HCT116 (cell line): Measurements from ENCODE around the gene CXCL9. TPM values are rescaled to one million over a fixed set of nuclear protein-coding genes. Genes with fewer than 3 reads are reported as not detected.

ENCODE experiments used
- ATAC-seq: fragments of 200-7000 bp; cut with Tn5 transposase; 2 replicates; pipeline ENCODE4 v1.9.1; 2020; ENCODE audit warnings: mild to moderate bottlenecking, moderate library complexity
- BruUV-seq: library from RNA; stranded (reverse); fragments of 400-500 nt; replicated peaks from 2 replicates; lab custom pipeline; 2021; lab: Mats Ljungman, UMichigan
- CTCF ChIA-PET: fragments of 300-600 bp; sonication (Branson Sonifier 250); formaldehyde crosslinking; loops from one replicate; lab custom pipeline; 2021; ENCODE audit warnings: antibody characterized with exemption; lab: Charles Lee
- POLR2A ChIA-PET: fragments of 300-600, 350-600 bp; sonication (Branson Sonifier 250); formaldehyde crosslinking; loops from one replicate; lab custom pipeline; 2021; ENCODE audit warnings: antibody characterized with exemption; lab: Charles Lee
- RAD21 ChIA-PET, 2 experiments: fragments of 300-600 bp; sonication (Branson Sonifier 250); formaldehyde crosslinking; loops; one replicate each; lab custom pipeline; 2023; ENCODE audit warnings: low total read pairs in 2 of 2; ENCODE audit not compliant: uncharacterized antibody in 2 of 2, unreplicated experiment in 2 of 2, low non-redundant PET in 1 of 2; lab: Charles Lee
- DNase-seq: peaks from one replicate; pipeline ENCODE4 v3.0.0-alpha.2; 2010; ENCODE audit warnings: low read depth, low spot score
- H2AFZ ChIP-seq: fragments of 200-600 bp; shearing (Covaris generic), sonication (generic); 2 replicates; pipeline ENCODE4 v1.6.1; 2017; ENCODE audit warnings: low read depth, mixed run types, mixed read lengths, antibody characterized with exemption, low read length; ENCODE audit not compliant: poor library complexity, severe bottlenecking
- H3K27ac ChIP-seq: 2 replicates; pipeline ENCODE4 v1.5.1; 2012; ENCODE audit warnings: low read depth, low read length
- H3K27me3 ChIP-seq: fragments of 200-600 bp; sonication (generic); 2 replicates; pipeline ENCODE4 v1.6.1; 2016; ENCODE audit warnings: mixed run types, low read length, mixed read lengths; ENCODE audit not compliant: insufficient read depth
- H3K36me3 ChIP-seq, 2 experiments: fragments of 200-500 bp in 1 of 2; fragments of 200-600 bp in 1 of 2; sonication (Bioruptor generic) in 1 of 2; sonication (generic) in 1 of 2; 2 replicates each; pipeline versions ENCODE4 v1.5.1 to v1.6.1; 2014 to 2016; ENCODE audit warnings: low read length in 2 of 2, inconsistent platforms in 1 of 2, mixed read lengths in 1 of 2, mixed run types in 1 of 2; ENCODE audit not compliant: insufficient read depth in 2 of 2, control insufficient read depth in 1 of 2
- H3K4me1 ChIP-seq, 2 experiments: fragments of 200-600 bp in 1 of 2; sonication (generic) in 1 of 2; 2 replicates each; pipeline versions ENCODE4 v1.5.1 to v1.6.1; 2012 to 2017; ENCODE audit warnings: low read length in 2 of 2, inconsistent platforms in 1 of 2, mild to moderate bottlenecking in 1 of 2, mixed read lengths in 1 of 2, mixed run types in 1 of 2, moderate library complexity in 1 of 2; ENCODE audit not compliant: insufficient read depth in 2 of 2, control insufficient read depth in 1 of 2
- H3K4me2 ChIP-seq: fragments of 200-600 bp; sonication (generic); 2 replicates; pipeline ENCODE4 v1.6.1; 2017; ENCODE audit warnings: mixed run types, low read length, mixed read lengths
- H3K4me3 ChIP-seq, 2 experiments: fragments of 200-600 bp in 1 of 2; sonication (generic) in 1 of 2; replicated peaks in 1 of 2; 2 replicates each; pipeline ENCODE4 v1.5.1; 2011 to 2016; ENCODE audit warnings: low read length in 2 of 2, control low read depth in 1 of 2, low read depth in 1 of 2, mild to moderate bottlenecking in 1 of 2, mixed read lengths in 1 of 2, mixed run types in 1 of 2
- H3K79me2 ChIP-seq: fragments of 200-600 bp; sonication (generic); 2 replicates; pipeline ENCODE4 v1.6.1; 2017; ENCODE audit warnings: mild to moderate bottlenecking, mixed run types, low read length, moderate library complexity, mixed read lengths; ENCODE audit not compliant: insufficient read depth
- H3K9ac ChIP-seq: fragments of 200-600 bp; sonication (generic); 2 replicates; pipeline ENCODE4 v1.6.1; 2016; ENCODE audit warnings: low read length, mixed read lengths
- H3K9me2 ChIP-seq: fragments of 200-600 bp; sonication (generic), shearing (Covaris generic); 2 replicates; pipeline ENCODE4 v1.6.1; 2017; ENCODE audit warnings: mixed run types, mild to moderate bottlenecking, moderate library complexity; ENCODE audit not compliant: insufficient read depth
- H3K9me3 ChIP-seq, 2 experiments: fragments of 200-500 bp in 1 of 2; fragments of 200-600 bp in 1 of 2; sonication (Bioruptor generic) in 1 of 2; sonication (generic) in 1 of 2; 2 replicates each; pipeline ENCODE4 v1.6.1; 2014 to 2017; ENCODE audit warnings: low read length in 2 of 2, mixed read lengths in 2 of 2, inconsistent platforms in 1 of 2, low read depth in 1 of 2, mild to moderate bottlenecking in 1 of 2, mixed run types in 1 of 2, moderate library complexity in 1 of 2; ENCODE audit not compliant: control insufficient read depth in 1 of 2, insufficient read depth in 1 of 2
- H4K20me1 ChIP-seq: fragments of 200-600 bp; sonication (generic), shearing (Covaris generic); 2 replicates; pipeline ENCODE4 v1.6.1; 2017; ENCODE audit warnings: mixed run types, mild to moderate bottlenecking, moderate library complexity; ENCODE audit not compliant: insufficient read depth
- ATF3 ChIP-seq: IDR thresholded peaks from 2 replicates; pipeline ENCODE4 v1.6.1; 2012
- CBX3 ChIP-seq: IDR thresholded peaks from 2 replicates; pipeline ENCODE4 v1.6.1; 2012; ENCODE audit warnings: low read depth
- EGR1 ChIP-seq: IDR thresholded peaks from 2 replicates; pipeline ENCODE4 v1.6.1; 2012; ENCODE audit warnings: low read depth
- EZH2 ChIP-seq: fragments of 200-600 bp; sonication (generic); IDR thresholded peaks from 2 replicates; pipeline ENCODE4 v1.6.1; 2017; ENCODE audit warnings: antibody characterized with exemption, mixed run types
- FOSL1 ChIP-seq: IDR thresholded peaks from 2 replicates; pipeline ENCODE4 v1.6.1; 2012; ENCODE audit warnings: low read depth
- JUND ChIP-seq: IDR thresholded peaks from 2 replicates; pipeline ENCODE4 v1.6.1; 2012
- MAX ChIP-seq: IDR thresholded peaks from 2 replicates; pipeline ENCODE4 v1.6.1; 2012
- POLR2A ChIP-seq: IDR thresholded peaks from 2 replicates; pipeline ENCODE4 v1.7.0; 2011; ENCODE audit warnings: borderline replicate concordance; ENCODE audit not compliant: insufficient read depth, insufficient read length; ENCODE audit errors: extremely low read depth
- POLR2AphosphoS5 ChIP-seq: IDR thresholded peaks from 2 replicates; pipeline ENCODE4 v1.6.1; 2011; ENCODE audit warnings: mild to moderate bottlenecking, low read depth, low read length, moderate library complexity
- RAD21 ChIP-seq: IDR thresholded peaks from 2 replicates; pipeline ENCODE4 v1.6.1; 2012; ENCODE audit warnings: low read depth, mild to moderate bottlenecking
- REST ChIP-seq: IDR thresholded peaks from 2 replicates; pipeline ENCODE4 v1.6.1; 2012; ENCODE audit warnings: low read depth
- SP1 ChIP-seq: IDR thresholded peaks from 2 replicates; pipeline ENCODE4 v1.6.1; 2012; ENCODE audit warnings: low read depth
- SRF ChIP-seq: IDR thresholded peaks from 2 replicates; pipeline ENCODE4 v1.6.1; 2012; ENCODE audit warnings: low read depth
- TCF7L2 ChIP-seq: IDR thresholded peaks from 2 replicates; pipeline ENCODE4 v1.7.0; 2011; ENCODE audit warnings: borderline replicate concordance, inconsistent platforms; ENCODE audit not compliant: insufficient read depth, insufficient read length; ENCODE audit errors: extremely low read depth
- YY1 ChIP-seq: IDR thresholded peaks from 2 replicates; pipeline ENCODE4 v1.6.1; 2011; ENCODE audit warnings: low read length, low read depth, moderate library complexity, mild to moderate bottlenecking; ENCODE audit not compliant: insufficient replicate concordance; ENCODE audit errors: extremely low read depth
- ZBTB33 ChIP-seq: IDR thresholded peaks from 2 replicates; pipeline ENCODE4 v1.6.1; 2011; ENCODE audit warnings: mild to moderate bottlenecking, low read length, moderate library complexity; ENCODE audit not compliant: insufficient replicate concordance; ENCODE audit errors: extremely low read depth
- ZNF274 ChIP-seq: fragments of 200-500 bp; sonication (Bioruptor generic); IDR thresholded peaks from 2 replicates; pipeline ENCODE4 v1.6.1; 2014; ENCODE audit warnings: mild to moderate bottlenecking, low read depth, low read length, inconsistent platforms
- intact Hi-C: fragments of 100-400 bp; cut with micrococcal nuclease; formaldehyde crosslinking; loops from 2 replicates; pipeline ENCODE4 v1.10.0; 2022
- total RNA-seq: library from RNA; stranded (reverse); gene quantifications from one replicate; pipeline ENCODE4 v1.2.1, GENCODE V29; 2021; ENCODE audit not compliant: unreplicated experiment

CXCL9 gene
- total RNA-seq, 1 experiment from 2014 or later = not detected

GRCh38 chr4:76022677-76023076, 15.4 kb upstream of the CXCL9 start:
- no peaks in the 10 kb centered on the region for H3K4me1 ChIP-seq
- RAD21 ChIA-PET = no interaction called here

More at GRCh38 chr4:76022677-76023076, 15.4 kb upstream of the CXCL9 start:
- H3K27ac ChIP-seq = no peak overlapping the region
- BruUV-seq = no TSS peak
- ChIA-PET POLR2A (no interaction called here), CTCF (no interaction called here)
- H2AFZ ChIP-seq = no peak overlapping the region
- no peaks in the 10 kb centered on the region for H3K9me3 ChIP-seq
- H4K20me1 ChIP-seq = no peaks in the 10 kb centered on the region
- no peaks in the 10 kb centered on the region for H3K36me3 ChIP-seq
- no peaks in the 10 kb centered on the region for H3K79me2 ChIP-seq
- ATAC-seq (no peak), DNase-seq (no peak)
- H3K4me3 ChIP-seq = no peak overlapping the region
- intact Hi-C loops = no loop called here
- no peak overlapping the region for H3K9ac ChIP-seq
- H3K9me2 ChIP-seq = no peaks in the 10 kb centered on the region
- TF ChIP-seq EZH2 (no peak), POLR2AphosphoS5 (no peak), JUND (no peak), YY1 (no peak), MAX (no peak), SP1 (no peak), TCF7L2 (no peak), ZNF274 (no peak), REST (no peak), CBX3 (no peak), ATF3 (no peak), EGR1 (no peak), FOSL1 (no peak), SRF (no peak), RAD21 (no peak), ZBTB33 (no peak), POLR2A (no peak)
- no peak overlapping the region for H3K4me2 ChIP-seq
- H3K27me3 ChIP-seq = no peaks in the 10 kb centered on the region
